ENCODE results near the gene PXK.
A peak's percentile ranks its signal among the peaks of the same experiment; 100 is the strongest.

PXK gene

DNA sequence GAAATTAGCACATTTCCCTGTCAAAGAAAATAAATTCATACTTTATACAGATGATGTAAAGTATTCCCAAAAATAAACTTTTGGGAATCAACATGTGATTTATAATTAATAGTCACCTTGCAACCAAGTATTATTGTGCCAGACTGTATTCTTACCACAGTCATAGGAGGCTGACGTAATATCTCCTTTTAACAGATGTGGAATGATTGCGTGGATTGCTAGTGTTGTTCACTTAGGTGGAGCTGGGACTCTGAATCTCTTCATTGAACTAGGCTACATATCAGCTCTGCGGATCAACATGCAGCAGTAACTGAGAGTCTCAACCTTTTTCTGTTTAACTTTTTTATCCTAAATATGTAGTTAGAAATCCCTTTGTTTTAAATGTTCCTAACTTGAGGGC is 37.2 kb downstream of the PXK start:
- H3K4me1 ChIP-seq (ENCODE audit: control insufficient read depth, insufficient read depth, low read length), result peaks cover 7% of the 10 kb centered on the region
- no peak overlapping the region for H3K9ac ChIP-seq (ENCODE audit: low read length)
- DNase-seq (ENCODE audit: low read depth), result no peak
- H3K9me3 ChIP-seq (ENCODE audit: control insufficient read depth, low read length), result no peaks in the 10 kb centered on the region
- H3K36me3 ChIP-seq (ENCODE audit: control insufficient read depth, insufficient read depth, low read length, severe bottlenecking), result peaks cover 9% of the 10 kb centered on the region
- H3K27me3 ChIP-seq (replicated peaks; ENCODE audit: control insufficient read depth, insufficient read depth, low read length), result no peaks in the 10 kb centered on the region
- no peak overlapping the region for H3K4me3 ChIP-seq (ENCODE audit: low read length)

DNA sequence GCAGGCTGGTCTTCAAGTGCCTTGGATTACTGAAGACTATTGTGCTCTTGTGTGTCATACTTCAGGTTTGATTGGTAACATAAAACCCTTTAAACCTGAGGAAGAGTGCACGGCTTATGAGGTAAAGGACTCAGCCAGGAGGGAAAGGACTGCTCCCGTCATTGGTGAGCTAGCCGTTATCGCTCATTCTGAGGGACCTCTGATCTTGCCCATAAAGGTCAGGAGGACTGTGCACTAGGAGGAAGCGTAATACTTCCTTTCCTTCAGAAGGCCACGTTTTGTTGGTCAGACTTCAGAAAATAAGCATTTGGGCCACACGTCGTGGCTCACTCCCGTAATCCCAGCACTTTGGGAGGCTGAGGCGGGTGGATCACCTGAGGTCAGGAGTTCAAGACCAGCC is 37.7 kb downstream of the PXK start:
- no peak overlapping the region for H3K4me3 ChIP-seq (ENCODE audit: low read length)
- no peak overlapping the region for H3K9ac ChIP-seq (ENCODE audit: low read length)
- H3K9me3 ChIP-seq (ENCODE audit: control insufficient read depth, low read length), result no peaks in the 10 kb centered on the region
- H3K4me1 ChIP-seq (ENCODE audit: control insufficient read depth, insufficient read depth, low read length), result peaks cover 7% of the 10 kb centered on the region
- H3K36me3 ChIP-seq (ENCODE audit: control insufficient read depth, insufficient read depth, low read length, severe bottlenecking), result peaks cover 9% of the 10 kb centered on the region
- DNase-seq (ENCODE audit: low read depth), result no peak
- H3K27me3 ChIP-seq (replicated peaks; ENCODE audit: control insufficient read depth, insufficient read depth, low read length), result no peaks in the 10 kb centered on the region

GRCh38 chr3:58371754-58372153 is 39.1 kb downstream of the PXK start:
- Histone ChIP-seq H3K4me3 (ENCODE audit: low read length) (no peak overlapping the region), H3K9ac (ENCODE audit: low read length) (no peak overlapping the region), H3K27me3 (replicated peaks; ENCODE audit: control insufficient read depth, insufficient read depth, low read length) (no peaks in the 10 kb centered on the region), H3K4me1 (ENCODE audit: control insufficient read depth, insufficient read depth, low read length) (peaks cover 5% of the 10 kb centered on the region), H3K36me3 (ENCODE audit: control insufficient read depth, insufficient read depth, low read length, severe bottlenecking) (peaks cover 9% of the 10 kb centered on the region), H3K9me3 (ENCODE audit: control insufficient read depth, low read length) (no peaks in the 10 kb centered on the region)
- no peak for DNase-seq (ENCODE audit: low read depth)

DNA sequence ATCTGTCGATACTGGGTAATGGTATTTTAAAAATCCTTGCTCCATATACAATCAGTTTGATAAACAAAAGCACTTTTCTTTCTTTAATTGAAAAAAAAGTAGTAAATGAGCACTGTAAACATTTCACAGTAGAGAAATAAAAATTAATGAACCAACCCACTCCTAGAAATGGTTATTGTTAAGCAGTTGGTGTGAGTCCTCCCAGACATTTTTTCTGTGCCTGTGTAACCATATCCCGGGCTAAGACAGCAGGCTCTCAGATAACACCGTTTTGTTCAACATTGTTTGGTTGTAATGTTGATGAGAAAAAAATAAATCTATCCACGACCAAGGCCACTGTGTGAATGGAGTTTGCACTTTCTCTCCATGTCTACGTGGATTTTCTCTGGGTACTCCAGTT is 42.6 kb downstream of the PXK start:
- Histone ChIP-seq H3K9ac (ENCODE audit: low read length) (no peak overlapping the region), H3K4me3 (ENCODE audit: low read length) (no peak overlapping the region), H3K27me3 (replicated peaks; ENCODE audit: control insufficient read depth, insufficient read depth, low read length) (no peaks in the 10 kb centered on the region), H3K4me1 (ENCODE audit: control insufficient read depth, insufficient read depth, low read length) (no peaks in the 10 kb centered on the region), H3K36me3 (ENCODE audit: control insufficient read depth, insufficient read depth, low read length, severe bottlenecking) (peaks cover 9% of the 10 kb centered on the region), H3K9me3 (ENCODE audit: control insufficient read depth, low read length) (no peaks in the 10 kb centered on the region)
- DNase-seq (ENCODE audit: low read depth), result no peak

- Histone ChIP-seq H3K9me3 (ENCODE audit: control insufficient read depth, low read length) (no peaks in the 10 kb centered on the region), H3K9ac (ENCODE audit: low read length) (no peak overlapping the region), H3K27me3 (replicated peaks; ENCODE audit: control insufficient read depth, insufficient read depth, low read length) (no peaks in the 10 kb centered on the region), H3K36me3 (ENCODE audit: control insufficient read depth, insufficient read depth, low read length, severe bottlenecking) (peaks cover 6% of the 10 kb centered on the region), H3K4me1 (ENCODE audit: control insufficient read depth, insufficient read depth, low read length) (no peaks in the 10 kb centered on the region), H3K4me3 (ENCODE audit: low read length) (no peak overlapping the region)
- DNase-seq (ENCODE audit: low read depth), result no peak
Observed at GRCh38 chr3:58377168-58377567, 44.5 kb downstream of the PXK start.

- no peaks in the 10 kb centered on the region for H3K4me1 ChIP-seq (ENCODE audit: control insufficient read depth, insufficient read depth, low read length)
- no peak for DNase-seq (ENCODE audit: low read depth)
Observed at GRCh38 chr3:58377750-58378149, 45.1 kb downstream of the PXK start.

DNA sequence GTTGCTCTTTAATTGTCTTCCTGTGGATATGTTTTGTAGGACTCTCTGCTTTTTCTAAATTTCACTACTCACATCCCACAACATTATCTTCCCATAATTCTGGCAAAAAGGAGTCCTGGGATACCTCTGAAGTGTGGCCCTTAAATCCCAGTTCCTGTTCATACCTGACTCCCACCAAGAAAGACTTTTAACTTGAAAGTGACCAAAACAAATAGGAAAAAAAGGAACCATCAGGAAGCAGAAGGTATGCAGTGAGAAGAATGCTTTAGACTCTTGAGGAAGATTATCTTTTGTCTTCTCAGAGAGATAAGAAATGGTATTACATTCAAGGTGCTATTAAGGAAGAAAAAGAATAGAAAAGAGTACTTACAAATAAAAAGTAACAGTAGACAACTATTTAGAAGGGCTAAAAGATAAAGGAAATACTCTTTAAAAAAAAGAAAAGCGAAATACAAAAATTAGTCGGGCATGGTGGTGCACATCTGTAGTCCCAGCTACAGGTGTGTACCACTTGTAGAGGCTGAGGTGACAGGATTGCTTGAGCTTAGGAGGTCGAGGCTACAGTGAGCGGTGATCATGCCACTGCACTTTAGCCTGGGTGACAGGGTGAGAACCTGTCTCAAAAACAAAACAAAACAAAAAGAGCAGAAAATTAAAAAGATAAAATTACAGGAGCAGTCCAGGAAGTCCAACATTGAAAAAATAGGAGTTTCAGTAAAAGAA is 46.8 kb downstream of the PXK start:
- Histone ChIP-seq H3K4me1 (ENCODE audit: control insufficient read depth, insufficient read depth, low read length) (peaks cover 14% of the 10 kb centered on the region), H3K9me3 (ENCODE audit: control insufficient read depth, low read length) (no peaks in the 10 kb centered on the region), H3K9ac (ENCODE audit: low read length) (no peak overlapping the region), H3K36me3 (ENCODE audit: control insufficient read depth, insufficient read depth, low read length, severe bottlenecking) (peaks cover 6% of the 10 kb centered on the region), H3K27me3 (replicated peaks; ENCODE audit: control insufficient read depth, insufficient read depth, low read length) (no peaks in the 10 kb centered on the region), H3K4me3 (ENCODE audit: low read length) (no peak overlapping the region)
- DNase-seq (ENCODE audit: low read depth), result no peak

More at GRCh38 chr3:58377750-58378149, 45.1 kb downstream of the PXK start:
- H3K9me3 ChIP-seq (ENCODE audit: control insufficient read depth, low read length), result no peaks in the 10 kb centered on the region
- peaks cover 6% of the 10 kb centered on the region for H3K36me3 ChIP-seq (ENCODE audit: control insufficient read depth, insufficient read depth, low read length, severe bottlenecking)
- H3K4me3 ChIP-seq (ENCODE audit: low read length), result no peak overlapping the region
- H3K9ac ChIP-seq (ENCODE audit: low read length), result no peak overlapping the region
- no peaks in the 10 kb centered on the region for H3K27me3 ChIP-seq (replicated peaks; ENCODE audit: control insufficient read depth, insufficient read depth, low read length)

GRCh38 chr3:58383476-58383875 is 50.8 kb downstream of the PXK start:
- Histone ChIP-seq H3K9ac (ENCODE audit: low read length) (peak overlapping the region; percentile 30), H3K4me1 (ENCODE audit: control insufficient read depth, insufficient read depth, low read length) (peaks cover 43% of the 10 kb centered on the region), H3K36me3 (ENCODE audit: control insufficient read depth, insufficient read depth, low read length, severe bottlenecking) (peaks cover 14% of the 10 kb centered on the region), H3K4me3 (ENCODE audit: low read length) (peak overlapping the region; percentile 28), H3K9me3 (ENCODE audit: control insufficient read depth, low read length) (no peaks in the 10 kb centered on the region), H3K27me3 (replicated peaks; ENCODE audit: control insufficient read depth, insufficient read depth, low read length) (no peaks in the 10 kb centered on the region)
- peak; percentile 66 for DNase-seq (ENCODE audit: low read depth)

DNA sequence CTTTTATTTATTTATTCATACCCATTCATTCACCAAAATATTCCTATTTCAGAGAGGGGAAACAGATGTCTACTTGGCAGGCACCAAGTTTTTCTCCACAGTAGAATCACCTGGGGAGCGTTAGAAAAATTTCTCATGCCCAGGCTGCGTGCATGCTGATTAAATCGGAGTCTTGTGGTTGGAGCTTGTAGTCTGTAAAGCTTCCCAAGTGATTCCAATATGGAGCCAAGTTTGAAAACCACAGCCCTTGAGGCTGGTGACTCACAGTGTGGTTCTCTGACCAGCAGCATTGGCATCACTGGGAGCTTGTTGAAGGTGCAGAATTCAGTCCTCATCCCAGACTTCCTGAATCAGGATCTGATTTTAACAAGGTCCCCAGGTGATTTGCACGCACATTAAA is 51.2 kb downstream of the PXK start:
- no peak overlapping the region for H3K4me3 ChIP-seq (ENCODE audit: low read length)
- H3K4me1 ChIP-seq (ENCODE audit: control insufficient read depth, insufficient read depth, low read length), result peaks cover 47% of the 10 kb centered on the region
- peak; percentile 98 for DNase-seq (ENCODE audit: low read depth)
- H3K36me3 ChIP-seq (ENCODE audit: control insufficient read depth, insufficient read depth, low read length, severe bottlenecking), result peaks cover 14% of the 10 kb centered on the region
- H3K27me3 ChIP-seq (replicated peaks; ENCODE audit: control insufficient read depth, insufficient read depth, low read length), result no peaks in the 10 kb centered on the region
- no peak overlapping the region for H3K9ac ChIP-seq (ENCODE audit: low read length)
- no peaks in the 10 kb centered on the region for H3K9me3 ChIP-seq (ENCODE audit: control insufficient read depth, low read length)

- Histone ChIP-seq H3K36me3 (ENCODE audit: control insufficient read depth, insufficient read depth, low read length, severe bottlenecking) (peaks cover 11% of the 10 kb centered on the region), H3K27me3 (replicated peaks; ENCODE audit: control insufficient read depth, insufficient read depth, low read length) (no peaks in the 10 kb centered on the region), H3K9me3 (ENCODE audit: control insufficient read depth, low read length) (no peaks in the 10 kb centered on the region), H3K4me3 (ENCODE audit: low read length) (no peak overlapping the region), H3K4me1 (ENCODE audit: control insufficient read depth, insufficient read depth, low read length) (peaks cover 53% of the 10 kb centered on the region), H3K9ac (ENCODE audit: low read length) (peak overlapping the region; percentile 16)
- DNase-seq (ENCODE audit: low read depth), result peak; percentile 29
Observed at GRCh38 chr3:58384381-58385090, 51.8 kb downstream of the PXK start.

DNA sequence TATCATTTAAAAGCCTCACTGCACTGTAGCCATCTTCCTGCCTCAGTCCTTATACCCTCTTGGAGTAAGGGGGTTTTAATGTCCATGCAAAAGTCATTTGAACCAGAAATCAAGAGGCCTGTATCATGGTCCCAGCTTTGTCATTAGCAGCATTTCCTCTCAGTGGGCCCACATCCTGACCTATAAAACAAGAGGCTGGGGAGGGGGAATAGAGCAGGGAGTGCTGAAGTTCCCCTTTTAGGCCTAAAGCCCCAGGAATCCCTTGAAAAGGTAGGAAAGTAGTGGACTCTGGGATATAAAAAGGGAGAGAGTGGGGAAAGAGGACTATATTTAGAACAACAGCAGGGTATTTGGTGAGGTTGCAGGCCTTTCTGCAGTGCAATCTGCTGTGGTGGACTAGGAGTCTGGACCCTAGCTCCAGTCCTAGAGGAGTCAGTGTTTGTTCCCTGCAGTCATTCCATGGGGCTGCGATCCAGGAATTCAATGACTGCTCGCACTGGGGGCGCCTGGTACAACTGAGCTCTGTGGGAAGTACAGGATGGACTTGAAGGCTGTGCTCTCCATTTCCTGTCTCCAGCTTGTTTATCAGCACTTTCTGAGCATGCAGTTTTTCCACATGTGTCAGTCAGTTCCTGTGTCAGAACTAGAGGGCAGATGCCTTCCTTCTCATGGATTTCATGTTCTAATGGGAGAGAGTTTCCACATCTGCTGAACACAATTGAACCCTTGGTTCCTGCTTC is 54.1 kb downstream of the PXK start:
- H3K4me1 ChIP-seq (ENCODE audit: control insufficient read depth, insufficient read depth, low read length), result peaks cover 66% of the 10 kb centered on the region
- peak; percentile 51 for DNase-seq (ENCODE audit: low read depth)
- H3K36me3 ChIP-seq (ENCODE audit: control insufficient read depth, insufficient read depth, low read length, severe bottlenecking), result peaks cover 8% of the 10 kb centered on the region
- H3K9ac ChIP-seq (ENCODE audit: low read length), result peak overlapping the region; percentile 33
- no peaks in the 10 kb centered on the region for H3K27me3 ChIP-seq (replicated peaks; ENCODE audit: control insufficient read depth, insufficient read depth, low read length)
- H3K9me3 ChIP-seq (ENCODE audit: control insufficient read depth, low read length), result no peaks in the 10 kb centered on the region
- H3K4me3 ChIP-seq (ENCODE audit: low read length), result no peak overlapping the region

Measured in adipocyte (in vitro differentiated cells).